Stimulated activated CD4-positive, alpha-beta T cell treated with anti-CD3 and anti-CD28 coated beads, Interleukin-2, amount 100 ng/mL, for 48 hours (primary cell): ENCODE measurements around the gene DDA1.
A peak's percentile ranks its signal among the peaks of the same experiment; 100 is the strongest.

Experiments
- DNase-seq, 2 donors: peaks; one replicate each; pipeline ENCODE4 v3.0.0-alpha.2; 2020

Gene DDA1

DNA sequence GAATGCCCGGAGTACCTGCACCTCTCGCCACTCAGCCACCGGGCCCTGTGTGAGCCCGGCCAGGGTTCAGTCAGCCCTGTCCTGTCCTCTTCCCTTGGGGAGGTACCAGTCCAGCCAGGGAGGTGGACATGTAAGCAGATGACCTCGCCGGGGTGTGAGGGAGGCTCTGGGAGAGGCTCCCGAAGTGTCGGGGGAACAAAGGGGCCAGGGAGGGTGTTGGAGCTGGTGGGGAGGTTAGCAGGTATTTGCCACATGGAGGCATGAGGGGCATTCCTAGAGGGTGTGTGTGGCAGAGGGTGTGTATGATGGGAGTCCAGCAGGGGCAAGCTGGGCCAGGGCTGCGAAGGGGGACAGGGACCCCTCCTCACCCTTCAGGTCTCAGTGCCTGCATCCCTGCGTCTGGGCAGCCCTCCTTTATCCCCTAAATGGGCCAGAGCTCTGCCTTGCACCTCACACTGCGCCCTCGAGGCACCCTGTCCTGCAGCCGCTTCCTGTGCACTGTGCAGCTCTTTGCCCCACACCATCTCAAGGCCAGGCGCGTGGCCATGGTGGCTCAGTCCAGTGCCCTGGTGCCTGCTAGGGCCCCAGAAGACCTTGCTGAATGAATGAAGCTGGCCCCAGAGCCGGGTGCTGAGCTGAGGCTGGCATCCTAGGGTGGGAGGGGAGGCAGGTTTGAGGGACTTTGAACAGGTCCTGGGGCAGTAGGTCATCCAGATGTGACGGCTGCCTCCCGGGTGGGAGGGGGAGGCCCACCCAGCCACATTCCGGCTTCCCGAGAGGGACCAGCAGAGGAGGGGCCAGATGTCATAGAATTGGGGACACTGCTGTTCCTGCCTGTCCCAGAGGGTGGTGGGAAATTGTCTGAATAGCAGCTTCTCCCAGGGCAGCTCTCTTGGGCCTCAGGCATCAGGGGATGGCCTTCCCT, 3.1 kb downstream of the DDA1 start:
- no peak for DNase-seq

GRCh38 chr19:17314007-17314593, 4.7 kb downstream of the DDA1 start:
- DNase-seq: no peak

DNA sequence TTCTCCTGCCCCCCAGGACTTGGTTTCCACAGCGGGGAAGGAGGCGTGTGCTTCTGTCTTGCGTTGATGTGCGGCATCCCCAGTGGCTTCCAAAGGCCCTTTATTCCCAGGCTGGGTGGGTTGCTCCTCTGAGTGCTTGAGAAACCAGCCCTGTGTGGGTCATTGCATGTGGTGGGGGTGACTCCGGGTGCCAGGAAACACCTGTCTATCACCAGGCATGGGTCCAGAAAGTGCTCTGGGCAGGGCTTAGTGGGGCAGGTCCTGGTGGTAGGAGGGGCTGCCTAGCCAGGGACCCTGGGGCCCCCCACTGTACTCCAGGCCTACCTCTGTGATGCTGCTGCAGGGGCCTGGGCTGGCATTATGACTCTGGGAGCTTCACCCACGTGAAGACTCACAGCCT, 9.6 kb downstream of the DDA1 start:
- no peak for DNase-seq

GRCh38 chr19:17319473-17320238, 10.3 kb downstream of the DDA1 start:
- DNase-seq: no peak

- DNase-seq: no peak
Observed at GRCh38 chr19:17320435-17320834, 11.1 kb downstream of the DDA1 start.

- no peak for DNase-seq
Observed at GRCh38 chr19:17321655-17322489, 12.5 kb downstream of the DDA1 start.

GRCh38 chr19:17322854-17323253, 13.5 kb downstream of the DDA1 start:
- DNase-seq: no peak

- no peak for DNase-seq
Observed at GRCh38 chr19:17323300-17323963, 14.1 kb downstream of the DDA1 start.

DNA sequence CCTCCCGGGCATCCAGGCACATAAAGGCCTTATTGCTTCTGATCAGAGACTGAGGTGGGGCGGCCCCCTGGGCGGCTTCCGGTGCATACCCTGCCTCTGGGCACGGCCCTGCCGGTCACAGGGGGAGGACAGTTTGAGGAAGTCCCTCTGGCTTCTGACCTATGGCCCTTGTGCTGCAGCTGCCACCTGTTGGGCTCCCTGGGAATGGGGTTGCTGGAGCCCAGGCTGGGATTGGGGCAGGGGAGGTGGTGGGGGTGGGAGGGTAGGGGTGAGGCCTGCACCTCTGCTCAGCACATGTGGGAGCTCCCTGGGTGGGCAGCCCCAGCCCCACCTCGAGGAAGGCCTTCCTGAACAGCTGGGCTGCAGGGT, 14.6 kb downstream of the DDA1 start:
- no peak for DNase-seq

- no peak for DNase-seq
Observed at GRCh38 chr19:17324357-17325114, 15.2 kb downstream of the DDA1 start.

DNA sequence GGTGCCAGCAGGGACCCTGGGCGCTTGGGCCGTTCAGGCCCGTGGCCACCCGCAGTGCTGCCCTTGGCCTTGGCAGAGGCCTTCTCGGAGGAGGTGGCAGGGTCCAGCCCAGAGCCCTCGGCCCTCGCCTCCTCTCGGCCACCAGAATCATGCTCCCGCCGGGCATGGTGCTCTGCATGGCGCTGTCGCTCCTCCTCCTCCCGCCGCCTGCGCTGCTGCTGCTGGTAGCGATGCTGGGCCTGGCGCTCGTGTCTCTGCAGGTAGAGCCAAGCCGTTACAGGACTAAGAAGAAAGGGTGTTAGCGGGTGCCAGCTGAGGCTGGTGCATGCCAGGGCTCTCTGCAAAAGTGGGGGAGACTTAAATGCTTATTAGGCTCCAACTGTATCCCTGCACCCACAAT, 15.8 kb downstream of the DDA1 start:
- DNase-seq: no peak

- no peak for DNase-seq
Observed at GRCh38 chr19:17325881-17326594, 16.7 kb downstream of the DDA1 start.

- DNase-seq: no peak
Observed at GRCh38 chr19:17326595-17326966, 17.2 kb downstream of the DDA1 start.

DNA sequence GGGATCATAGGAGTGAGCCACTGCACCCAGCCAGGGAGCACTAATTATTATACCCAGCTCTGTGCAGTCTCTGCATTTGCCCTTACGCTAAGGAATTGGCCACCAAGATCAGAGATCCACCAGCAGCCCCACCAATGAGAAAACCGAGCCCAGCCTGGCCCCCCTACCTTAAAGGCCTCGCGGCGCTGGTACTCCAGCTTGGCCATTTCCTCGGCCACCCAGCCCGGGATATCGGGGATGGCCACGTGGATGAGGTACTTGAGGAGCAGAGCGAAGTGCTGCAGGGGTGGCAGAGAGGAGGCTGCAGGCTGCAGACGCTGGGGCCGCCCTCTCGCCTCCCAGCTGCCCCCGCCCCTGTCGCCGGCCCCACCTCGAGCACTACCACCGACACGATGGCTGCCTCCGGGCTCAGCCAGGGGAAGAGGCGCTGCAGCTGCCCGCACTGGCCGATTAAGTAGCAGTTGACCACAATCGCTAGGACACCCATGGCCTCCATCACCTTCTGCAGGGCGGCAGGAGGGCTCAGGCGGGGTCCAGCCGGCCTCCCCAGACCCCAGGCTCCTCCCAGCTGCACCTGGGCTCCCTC, 17.8 kb downstream of the DDA1 start:
- DNase-seq: no peak

DNA sequence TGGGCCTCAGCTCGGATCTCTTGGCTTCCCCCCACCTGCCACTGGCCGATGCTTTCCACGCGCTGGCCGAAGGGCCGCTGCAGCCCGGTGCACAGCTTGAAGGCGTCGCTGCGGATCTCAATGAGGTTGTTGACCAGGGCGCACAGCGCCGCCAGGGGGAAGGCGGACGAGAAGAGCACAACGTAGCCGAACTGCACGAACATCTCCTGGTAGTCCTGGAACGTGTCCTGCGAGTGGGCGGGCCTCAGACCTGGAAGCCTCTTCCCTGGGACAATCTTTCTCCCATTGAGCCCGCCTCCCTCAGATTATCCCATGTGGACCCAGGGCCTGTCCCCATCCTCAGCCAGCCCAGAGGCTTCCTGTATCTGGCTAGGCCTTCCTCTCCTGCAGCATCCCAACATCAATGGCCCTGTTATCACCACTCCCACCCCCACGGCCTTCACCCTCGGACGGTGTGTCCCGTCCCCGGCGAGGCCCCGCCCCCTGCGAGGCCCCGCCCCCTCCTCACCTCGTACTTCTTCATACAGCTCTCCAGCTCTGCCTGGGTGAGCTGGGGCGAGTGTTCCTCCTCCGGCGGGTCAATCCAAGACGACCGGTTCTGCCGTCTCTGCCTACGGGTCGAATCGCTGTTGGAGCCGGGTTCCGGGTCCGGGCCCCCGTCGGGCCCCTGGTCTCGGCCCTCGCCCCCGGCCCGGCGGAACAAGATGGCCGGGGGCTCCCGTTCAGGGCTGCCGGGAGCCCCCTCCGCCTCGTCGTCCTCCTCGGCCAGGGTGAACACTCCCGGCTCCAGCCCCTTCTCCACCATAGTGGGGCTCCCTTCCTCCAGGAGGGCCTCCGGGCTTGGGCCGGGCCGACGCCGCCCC, 18.5 kb downstream of the DDA1 start:
- DNase-seq: peak; percentile 43 to 52

DNA sequence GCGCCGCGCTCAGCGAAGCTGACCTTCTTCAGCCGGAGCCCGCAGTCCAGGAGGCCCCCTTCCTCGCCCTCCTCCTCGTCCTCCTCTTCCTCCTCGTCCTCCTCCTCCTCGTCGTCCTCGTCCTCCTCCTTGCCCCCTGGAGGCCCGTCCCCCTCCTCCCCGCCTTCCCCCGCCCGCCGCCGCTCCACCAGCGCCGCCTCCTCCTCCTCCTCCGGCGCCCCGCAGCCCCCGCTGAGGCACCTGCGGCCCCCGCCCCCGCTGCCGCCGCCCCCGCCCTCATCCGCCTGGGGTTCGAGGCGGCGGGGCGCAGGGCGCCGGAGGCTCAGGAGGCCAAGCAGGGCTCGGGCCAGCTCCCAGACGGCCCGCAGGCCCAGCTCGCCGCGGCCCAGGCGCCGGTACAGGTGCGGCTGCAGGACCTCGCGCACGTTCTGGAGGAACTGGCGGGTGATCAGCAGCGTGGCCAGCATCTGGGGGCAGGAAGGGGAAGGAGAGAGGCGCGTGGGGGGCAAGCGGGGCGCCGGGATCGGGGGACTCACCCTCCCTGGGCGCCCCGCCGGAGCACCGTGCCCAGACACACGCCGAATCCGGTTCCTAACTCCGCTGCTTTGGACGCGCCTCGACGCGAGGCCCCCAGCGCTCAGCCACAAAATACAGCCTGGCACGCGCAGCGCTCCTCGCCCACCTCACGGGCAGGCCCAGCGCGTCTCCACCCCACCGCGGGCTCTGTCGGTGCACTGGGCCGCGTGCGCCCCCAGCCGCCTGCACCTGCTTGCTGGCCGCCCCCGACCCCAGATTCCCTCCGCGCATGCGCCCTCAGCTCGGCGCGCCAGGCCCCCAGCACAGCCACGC, 19.4 kb downstream of the DDA1 start:
- DNase-seq: no peak

- DNase-seq: no peak
Observed at GRCh38 chr19:17329366-17330261, 20.3 kb downstream of the DDA1 start.
